ENCODE measurements around the gene TMEM269.

Gene TMEM269

DNA sequence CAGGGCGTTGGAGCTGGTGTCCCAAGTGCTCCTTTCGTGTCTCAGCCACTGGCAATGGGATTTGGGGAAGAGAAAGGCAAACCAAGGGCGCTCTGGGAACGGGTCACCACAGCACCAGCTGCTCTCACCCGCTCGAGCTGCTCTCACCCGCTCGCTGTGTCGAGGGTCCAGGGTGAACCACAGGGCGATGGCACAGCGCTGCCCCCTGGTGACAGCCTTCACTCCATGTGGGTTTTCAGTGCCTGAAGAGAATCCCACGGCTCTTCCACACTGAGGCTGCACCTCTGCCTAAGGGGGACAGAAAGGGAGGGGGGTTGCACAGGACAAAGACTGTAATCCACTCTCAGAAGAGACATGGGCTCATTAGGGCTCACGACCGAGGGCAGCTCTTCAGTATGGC is 37.7 kb upstream of the TMEM269 start (continued):
- peak; percentile 73 for TF ChIP-seq CTCF (tag by site-specific recombination; IDR thresholded peaks at IDR 0.05)
- TF ChIP-seq ZNF394 (tag by site-specific recombination; IDR thresholded peaks at IDR 0.05; ENCODE audit: borderline replicate concordance): peak; percentile 87
- no peak for TF ChIP-seq ZNF184 (tag by site-specific recombination; IDR thresholded peaks at IDR 0.05)

- peaks cover 0 to 66% of the 10 kb centered on the region in 2 experiments; a peak in 2 of 3 replicates for H3K36me3 ChIP-seq (ENCODE audit: control insufficient read depth in 2 of 2, insufficient read depth in 1 of 2, low read length in 2 of 2)
- H3K9me3 ChIP-seq (ENCODE audit: control insufficient read depth, insufficient read depth, low read depth, low read length): no peaks in the 10 kb centered on the region
- no peak overlapping the region for H3K27ac ChIP-seq (ENCODE audit: extremely low read depth, low read depth, low read length)
- POLR2A ChIA-PET: no interaction called here
- no peak overlapping the region for H3K4me3 ChIP-seq (ENCODE audit: low read depth, low read length)
- CTCF ChIA-PET: interaction anchor here (0.6 to 2.0 kb wide), 6 partner anchors 11 to 1174 kb away, joined by 3 to 6 read pairs (median 4); no protein-coding TSS in a partner anchor
- H3K4me1 ChIP-seq (ENCODE audit: control insufficient read depth, insufficient read depth, low read length): no peaks in the 10 kb centered on the region
- TF ChIP-seq ZIC2 (tag by site-specific recombination; IDR thresholded peaks at IDR 0.05) (no peak), BCL11B (tag by site-specific recombination; IDR thresholded peaks at IDR 0.05; ENCODE audit: low read depth) (no peak), ZNF623 (tag by site-specific recombination; IDR thresholded peaks at IDR 0.05) (no peak), PBX3 (CRISPR knock-in tag; IDR thresholded peaks at IDR 0.05) (no peak), ZNF341 (tag by site-specific recombination; IDR thresholded peaks at IDR 0.05; ENCODE audit: low read depth) (no peak), ZNF792 (tag by site-specific recombination; IDR thresholded peaks at IDR 0.05) (no peak), ZNF777 (tag by site-specific recombination; IDR thresholded peaks at IDR 0.05; ENCODE audit: borderline replicate concordance) (no peak), GLIS2 (tag by site-specific recombination; IDR thresholded peaks at IDR 0.05) (no peak), YY1 (tag by site-specific recombination; IDR thresholded peaks at IDR 0.05) (no peak), ZFP69B (tag by site-specific recombination; IDR thresholded peaks at IDR 0.05) (no peak), REPIN1 (tag by site-specific recombination; IDR thresholded peaks at IDR 0.05; ENCODE audit: low read depth) (no peak), ZNF776 (tag by site-specific recombination; IDR thresholded peaks at IDR 0.05; ENCODE audit: borderline replicate concordance) (no peak), ZBTB7A (tag by site-specific recombination; IDR thresholded peaks at IDR 0.05; ENCODE audit: low read depth) (no peak), ZNF391 (tag by site-specific recombination; IDR thresholded peaks at IDR 0.05; ENCODE audit: borderline replicate concordance, low read depth) (no peak), PRDM10 (tag by site-specific recombination; IDR thresholded peaks at IDR 0.05) (no peak), MZF1 (tag by site-specific recombination; IDR thresholded peaks at IDR 0.05; ENCODE audit: borderline replicate concordance) (no peak)
- TF ChIP-seq, protein P1, sequence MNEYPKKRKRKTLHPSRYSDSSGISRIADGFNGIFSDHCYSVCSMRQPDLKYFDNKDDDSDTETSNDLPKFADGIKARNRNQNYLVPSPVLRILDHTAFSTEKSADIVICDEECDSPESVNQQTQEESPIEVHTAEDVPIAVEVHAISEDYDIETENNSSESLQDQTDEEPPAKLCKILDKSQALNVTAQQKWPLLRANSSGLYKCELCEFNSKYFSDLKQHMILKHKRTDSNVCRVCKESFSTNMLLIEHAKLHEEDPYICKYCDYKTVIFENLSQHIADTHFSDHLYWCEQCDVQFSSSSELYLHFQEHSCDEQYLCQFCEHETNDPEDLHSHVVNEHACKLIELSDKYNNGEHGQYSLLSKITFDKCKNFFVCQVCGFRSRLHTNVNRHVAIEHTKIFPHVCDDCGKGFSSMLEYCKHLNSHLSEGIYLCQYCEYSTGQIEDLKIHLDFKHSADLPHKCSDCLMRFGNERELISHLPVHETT (tag by site-specific recombination; IDR thresholded peaks at IDR 0.05): no peak
- TF ChIP-seq, protein P2, sequence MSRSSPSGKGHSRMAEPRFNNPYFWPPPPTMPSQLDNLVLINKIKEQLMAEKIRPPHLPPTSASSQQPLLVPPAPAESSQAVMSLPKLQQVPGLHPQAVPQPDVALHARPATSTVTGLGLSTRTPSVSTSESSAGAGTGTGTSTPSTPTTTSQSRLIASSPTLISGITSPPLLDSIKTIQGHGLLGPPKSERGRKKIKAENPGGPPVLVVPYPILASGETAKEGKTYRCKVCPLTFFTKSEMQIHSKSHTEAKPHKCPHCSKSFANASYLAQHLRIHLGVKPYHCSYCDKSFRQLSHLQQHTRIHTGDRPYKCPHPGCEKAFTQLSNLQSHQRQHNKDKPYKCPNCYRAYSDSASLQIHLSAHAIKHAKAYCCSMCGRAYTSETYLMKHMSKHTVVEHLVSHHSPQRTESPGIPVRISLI (tag by site-specific recombination; IDR thresholded peaks at IDR 0.05): no peak
Measured at GRCh38 chr1:42748021-42748420, 36.8 kb upstream of the TMEM269 start.
